Spleen (tissue), 11 donors: Measurements from ENCODE around the gene BNC2. TPM values are rescaled to one million over a fixed set of nuclear protein-coding genes. Genes with fewer than 3 reads are reported as not detected.

ENCODE experiments used
- DNase-seq: peaks from one replicate; pipeline ENCODE4 v3.0.0-alpha.2; 2020
- H3K27ac ChIP-seq, 8 donors: fragments of 200-600 bp; sonication (generic) in 7 of 8; 1 replicate in 4 of 8; 2 replicates in 4 of 8; pipeline versions ENCODE4 v1.5.0 to v1.8.0; 2016 to 2021; ENCODE audit warnings: inconsistent platforms in 4 of 8, mild to moderate bottlenecking in 4 of 8, moderate library complexity in 1 of 8
- H3K27me3 ChIP-seq, 7 donors: fragments of 200-600 bp; sonication (generic) in 6 of 7; replicated peaks in 1 of 7; 1 replicate in 4 of 7; 2 replicates in 3 of 7; pipeline versions ENCODE4 v1.5.0 to v1.8.0; 2016 to 2021; ENCODE audit warnings: inconsistent platforms in 3 of 7, mild to moderate bottlenecking in 1 of 7
- H3K36me3 ChIP-seq, 6 donors: fragments of 200-600 bp; sonication (generic) in 5 of 6; 1 replicate in 4 of 6; 2 replicates in 2 of 6; pipeline versions ENCODE4 v1.5.0 to v1.8.0; 2016 to 2021; ENCODE audit warnings: inconsistent platforms in 2 of 6
- H3K4me1 ChIP-seq, 6 donors: fragments of 200-600 bp; sonication (generic) in 5 of 6; 1 replicate in 3 of 6; 2 replicates in 3 of 6; pipeline versions ENCODE4 v1.5.0 to v1.8.0; 2016 to 2021; ENCODE audit warnings: inconsistent platforms in 3 of 6
- H3K4me3 ChIP-seq, 8 donors: fragments of 200-600 bp; sonication (generic) in 7 of 8; 1 replicate in 4 of 8; 2 replicates in 4 of 8; pipeline versions ENCODE4 v1.5.0 to v1.8.0; 2016 to 2021; ENCODE audit warnings: inconsistent platforms in 4 of 8, mild to moderate bottlenecking in 4 of 8, moderate library complexity in 2 of 8
- H3K9me3 ChIP-seq, 8 donors: fragments of 200-600 bp; sonication (generic) in 7 of 8; 1 replicate in 4 of 8; 2 replicates in 4 of 8; pipeline versions ENCODE4 v1.5.0 to v1.8.0; 2016 to 2021; ENCODE audit warnings: inconsistent platforms in 4 of 8
- CTCF ChIP-seq, 11 experiments: fragments of 200-600 bp in 7 of 11; fragments of 450-650 bp in 4 of 11; sonication (generic) in 4 of 11; IDR thresholded peaks in 8 of 11; conservative IDR thresholded peaks in 3 of 11; 1 replicate in 7 of 11; 2 replicates in 4 of 11; pipeline versions ENCODE4 v1.4.0 to v1.8.0; 2016 to 2021; ENCODE audit warnings: antibody characterized with exemption in 11 of 11, inconsistent platforms in 4 of 11, mild to moderate bottlenecking in 1 of 11
- POLR2A ChIP-seq, 3 donors: fragments of 450-650 bp; IDR thresholded peaks; one replicate each; pipeline ENCODE4 v1.5.1; 2017; ENCODE audit warnings: antibody characterized with exemption in 3 of 3, mild to moderate bottlenecking in 1 of 3
- POLR2AphosphoS5 ChIP-seq, 3 donors: sonication (generic); formaldehyde crosslinking; IDR thresholded peaks; one replicate each; pipeline ENCODE4 v1.5.1; 2017; ENCODE audit warnings: antibody characterized with exemption in 3 of 3
- WGBS, 5 donors: extraction: QIAGEN DNeasy Blood & Tissue Kit in 3 of 5; methylation state at CpG; one replicate each; pipeline versions ENCODE4 v1.1.5 to v1.1.7; 2013 to 2018; 5-methylcytosine and 5-hydroxymethylcytosine counted together
- intact Hi-C: fragments of 100-400 bp; cut with DNase I; formaldehyde crosslinking; loops from one replicate; pipeline ENCODE4 v1.15.0; 2023; ENCODE audit warnings: low total_unique reads
- polyA plus RNA-seq, 3 donors: library from polyadenylated mRNA; stranded (reverse); fragments of 200-250 nt; gene quantifications; one replicate each; pipeline ENCODE4 v1.2.1, GENCODE V29; 2013
- total RNA-seq, 7 donors: library from RNA; depleted of rRNA in 3 of 7; stranded (reverse); fragments of >200 nt in 3 of 7; fragmentation: NEBNext Ultra II Directional in 4 of 7; extraction: Animal tissue kit (Norgen Biotek cat#: 25700) in 4 of 7; gene quantifications; one replicate each; pipeline versions ENCODE4 v1.1.0 to v1.2.1, GENCODE V29; 2016 to 2021
- donor health status: healthy with polysubstance abuse.
- donor health status: DM: no; HTN: no; CAD: no; lungs with moderate emphysema.
- donor health status: DM: no; HTN: no; CAD: no.
- donor health status: Bipolar disorder and iron deficiency.
- donor health status: healthy.
- donor health status: DM: no; HTN: no; CAD: no.
- donor health status: DM: yes; HTN: yes; CAD: no.

Gene BNC2
- total and polyA plus RNA-seq, 10 donors, result 0.07 to 4.3 (median 1.3) TPM

GRCh38 chr9:16608906-16609305, 261.6 kb downstream of the BNC2 start:
- intact Hi-C loops, result no loop called here

GRCh38 chr9:16602494-16602893, 268.0 kb downstream of the BNC2 start:
- H3K4me1 ChIP-seq, result no peaks in the 10 kb centered on the region
- WGBS, 5 donors, result 51 to 62% (median 61%) methylated on average over 2 of the region's 2 CpGs
- no peaks in the 10 kb centered on the region for H3K27me3 ChIP-seq
- TF ChIP-seq POLR2AphosphoS5 (IDR thresholded peaks at IDR 0.05) (no peak), CTCF (IDR thresholded peaks at IDR 0.05 in 8 of 11, conservative IDR thresholded peaks at IDR 0.05 in 3 of 11) (no peak), POLR2A (IDR thresholded peaks at IDR 0.05) (no peak)
- no peak overlapping the region for H3K4me3 ChIP-seq
- no peaks in the 10 kb centered on the region for H3K9me3 ChIP-seq
- no peak overlapping the region for H3K27ac ChIP-seq
- no peaks in the 10 kb centered on the region for H3K36me3 ChIP-seq
- intact Hi-C loops, result no loop called here
- no peak for DNase-seq

More at GRCh38 chr9:16608906-16609305, 261.6 kb downstream of the BNC2 start:
- TF ChIP-seq POLR2AphosphoS5 (IDR thresholded peaks at IDR 0.05), result no peak
- no peak for TF ChIP-seq CTCF (IDR thresholded peaks at IDR 0.05 in 8 of 11, conservative IDR thresholded peaks at IDR 0.05 in 3 of 11)
- no peak for TF ChIP-seq POLR2A (IDR thresholded peaks at IDR 0.05)
- 78 to 97% (median 91%) methylated on average over 2 of the region's 2 CpGs for WGBS, 5 donors
- Histone ChIP-seq H3K27ac (no peak overlapping the region), H3K36me3 (no peaks in the 10 kb centered on the region), H3K9me3 (no peaks in the 10 kb centered on the region), H3K4me1 (no peaks in the 10 kb centered on the region), H3K4me3 (no peak overlapping the region), H3K27me3 (no peaks in the 10 kb centered on the region)
- no peak for DNase-seq

GRCh38 chr9:16601991-16602390, 268.5 kb downstream of the BNC2 start:
- intact Hi-C loops, result no loop called here
- Histone ChIP-seq H3K4me1 (no peaks in the 10 kb centered on the region), H3K27ac (no peak overlapping the region), H3K36me3 (no peaks in the 10 kb centered on the region), H3K4me3 (no peak overlapping the region), H3K27me3 (no peaks in the 10 kb centered on the region), H3K9me3 (no peaks in the 10 kb centered on the region)
- no peak for DNase-seq
- TF ChIP-seq POLR2AphosphoS5 (IDR thresholded peaks at IDR 0.05) (no peak), POLR2A (IDR thresholded peaks at IDR 0.05) (no peak), CTCF (IDR thresholded peaks at IDR 0.05 in 8 of 11, conservative IDR thresholded peaks at IDR 0.05 in 3 of 11) (no peak)

- H3K4me1 ChIP-seq, result no peaks in the 10 kb centered on the region
- 75 to 90% (median 82%) methylated on average over 3 of the region's 3 CpGs for WGBS, 5 donors
- TF ChIP-seq POLR2AphosphoS5 (IDR thresholded peaks at IDR 0.05) (no peak), POLR2A (IDR thresholded peaks at IDR 0.05) (no peak), CTCF (IDR thresholded peaks at IDR 0.05 in 8 of 11, conservative IDR thresholded peaks at IDR 0.05 in 3 of 11) (no peak)
- no peak overlapping the region for H3K4me3 ChIP-seq
- no peak overlapping the region for H3K27ac ChIP-seq
- intact Hi-C loops, result no loop called here
- no peak for DNase-seq
- no peaks in the 10 kb centered on the region for H3K36me3 ChIP-seq
- no peaks in the 10 kb centered on the region for H3K27me3 ChIP-seq
- no peaks in the 10 kb centered on the region for H3K9me3 ChIP-seq
These were observed 272.2 kb downstream of the BNC2 start for GRCh38 chr9:16598316-16598715.
